Liver (tissue), 3 donors: ENCODE measurements around the gene ELOA.

ENCODE experiments used
- RXRA ChIP-seq, 2 donors: IDR thresholded peaks; 2 replicates each; pipeline ENCODE4 v1.6.1; 2017 to 2018; ENCODE audit warnings: antibody characterized with exemption in 2 of 2, mild to moderate bottlenecking in 1 of 2
- TF ChIP-seq, protein P1 (sequence below): fragments of 150-350 bp; IDR thresholded peaks from 2 replicates; pipeline ENCODE4 v1.5.1; 2017; ENCODE audit warnings: improper control_type of control experiment, low read depth, low read length; ENCODE audit not compliant: missing input control
- donor health status: healthy.
- donor health status: healthy.

DNA sequence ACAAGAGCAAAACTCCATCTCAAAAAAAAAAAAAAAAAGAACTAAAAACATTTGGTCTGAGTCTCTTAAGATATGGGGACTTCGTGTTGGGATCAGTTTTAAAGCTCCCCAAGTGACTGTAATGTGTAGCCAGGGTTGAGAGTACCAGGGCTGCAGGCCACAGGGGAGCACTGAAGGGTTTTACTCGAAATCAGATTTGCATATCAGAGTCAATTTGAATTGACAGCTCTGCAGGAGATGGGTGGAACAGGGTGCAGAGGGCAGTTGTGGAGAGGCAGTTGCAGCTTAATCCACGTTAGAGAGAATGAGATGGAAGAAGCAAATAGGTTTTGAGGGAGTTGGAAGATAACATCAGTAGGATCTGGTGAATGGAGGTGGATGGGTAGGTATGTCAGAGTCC is 20.6 kb upstream of the ELOA start:
- TF ChIP-seq, protein P1, sequence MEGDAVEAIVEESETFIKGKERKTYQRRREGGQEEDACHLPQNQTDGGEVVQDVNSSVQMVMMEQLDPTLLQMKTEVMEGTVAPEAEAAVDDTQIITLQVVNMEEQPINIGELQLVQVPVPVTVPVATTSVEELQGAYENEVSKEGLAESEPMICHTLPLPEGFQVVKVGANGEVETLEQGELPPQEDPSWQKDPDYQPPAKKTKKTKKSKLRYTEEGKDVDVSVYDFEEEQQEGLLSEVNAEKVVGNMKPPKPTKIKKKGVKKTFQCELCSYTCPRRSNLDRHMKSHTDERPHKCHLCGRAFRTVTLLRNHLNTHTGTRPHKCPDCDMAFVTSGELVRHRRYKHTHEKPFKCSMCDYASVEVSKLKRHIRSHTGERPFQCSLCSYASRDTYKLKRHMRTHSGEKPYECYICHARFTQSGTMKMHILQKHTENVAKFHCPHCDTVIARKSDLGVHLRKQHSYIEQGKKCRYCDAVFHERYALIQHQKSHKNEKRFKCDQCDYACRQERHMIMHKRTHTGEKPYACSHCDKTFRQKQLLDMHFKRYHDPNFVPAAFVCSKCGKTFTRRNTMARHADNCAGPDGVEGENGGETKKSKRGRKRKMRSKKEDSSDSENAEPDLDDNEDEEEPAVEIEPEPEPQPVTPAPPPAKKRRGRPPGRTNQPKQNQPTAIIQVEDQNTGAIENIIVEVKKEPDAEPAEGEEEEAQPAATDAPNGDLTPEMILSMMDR = no peak
- TF ChIP-seq RXRA (IDR thresholded peaks at IDR 0.05) = no peak
